Right lobe of liver (tissue), 6 donors: ENCODE data around the gene LORICRIN. TPM values are rescaled to one million over a fixed set of nuclear protein-coding genes. Genes with fewer than 3 reads are reported as not detected.

ENCODE experiments used
- ATAC-seq, 4 donors: fragments of 200-7000 bp; cut with Tn5 transposase; one replicate each; pipeline ENCODE4 v1.9.1; 2020; ENCODE audit warnings: mild to moderate bottlenecking in 4 of 4, moderate library complexity in 4 of 4
- DNase-seq, 3 donors: peaks; one replicate each; pipeline ENCODE4 v3.0.0-alpha.2; 2020
- H3K27ac ChIP-seq, 3 donors: fragments of 200-600 bp; one replicate each; pipeline ENCODE4 v1.8.0; 2022
- H3K27me3 ChIP-seq, 2 donors: fragments of 200-600 bp; one replicate each; pipeline ENCODE4 v1.8.0; 2022
- H3K36me3 ChIP-seq, 4 donors: fragments of 200-600 bp; sonication (generic) in 1 of 4; one replicate each; pipeline versions ENCODE4 v1.5.1 to v1.8.0; 2017 to 2022; ENCODE audit warnings: control low read depth in 1 of 4
- H3K4me1 ChIP-seq, 4 donors: fragments of 200-600 bp; sonication (generic) in 1 of 4; one replicate each; pipeline versions ENCODE4 v1.5.1 to v1.8.0; 2017 to 2022; ENCODE audit warnings: control low read depth in 1 of 4
- H3K4me3 ChIP-seq, 3 donors: fragments of 200-600 bp; one replicate each; pipeline ENCODE4 v1.8.0; 2022
- H3K9me3 ChIP-seq, 4 donors: fragments of 200-600 bp; sonication (generic) in 1 of 4; one replicate each; pipeline versions ENCODE4 v1.5.1 to v1.8.0; 2017 to 2022; ENCODE audit warnings: control low read depth in 1 of 4
- CTCF ChIP-seq, 4 donors: fragments of 200-600 bp in 3 of 4; fragments of 450-650 bp in 1 of 4; IDR thresholded peaks; one replicate each; pipeline versions ENCODE4 v1.5.1 to v1.8.0; 2016 to 2022; ENCODE audit warnings: antibody characterized with exemption in 4 of 4, mild to moderate bottlenecking in 2 of 4
- POLR2A ChIP-seq: fragments of 450-650 bp; IDR thresholded peaks from one replicate; pipeline ENCODE4 v1.6.1; 2017; ENCODE audit warnings: antibody characterized with exemption, mild to moderate bottlenecking
- WGBS: methylation state at CpG from one replicate; pipeline ENCODE4 v1.1.6; 2018; ENCODE audit warnings: low coverage, low lambda C conversion rate; ENCODE audit not compliant: insufficient coverage; ENCODE audit errors: missing lambda C conversion rate; 5-methylcytosine and 5-hydroxymethylcytosine counted together
- intact Hi-C, 2 donors: fragments of 100-400 bp; cut with DNase I; formaldehyde crosslinking; loops; one replicate each; pipeline versions ENCODE4 v1.11.2 to v1.14.1; 2022
- total RNA-seq, 6 experiments: library from RNA; depleted of rRNA in 2 of 6; stranded (reverse); fragments of >200 nt in 2 of 6; fragmentation: NEBNext Ultra II Directional in 3 of 6; extraction: Animal tissue kit (Norgen Biotek cat#: 25700) in 3 of 6; gene quantifications; one replicate each; pipeline versions ENCODE4 v1.1.0 to v1.2.4, GENCODE V29; 2016 to 2023
- donor health status: DM: no; HTN: yes; CAD: no.
- donor health status: DM: no; HTN: no; CAD: no.
- donor health status: DM: no; HTN: no; CAD: no.
- donor health status: DM: no; HTN: yes; CAD: no.
- donor health status: DM: no; HTN: yes; CAD: no.

Gene LORICRIN
- total RNA-seq, 6 experiments from 2014 or later: not detected

- 40% methylated on average over 1 of the region's 7 CpGs for WGBS
- ATAC-seq (no peak), DNase-seq (no peak)
- no peaks in the 10 kb centered on the region for H3K27me3 ChIP-seq
- no peak overlapping the region for H3K27ac ChIP-seq
- H3K36me3 ChIP-seq: no peaks in the 10 kb centered on the region
- no peak overlapping the region for H3K4me3 ChIP-seq
- no peaks in the 10 kb centered on the region for H3K9me3 ChIP-seq
- no peaks in the 10 kb centered on the region for H3K4me1 ChIP-seq
- TF ChIP-seq CTCF (IDR thresholded peaks at IDR 0.05): no peak
- no peak for TF ChIP-seq POLR2A
- intact Hi-C loops: no loop called here
These were observed 33.9 kb downstream of the LORICRIN start for GRCh38 chr1:153293480-153293775.

- no peak overlapping the region for H3K27ac ChIP-seq
- no peaks in the 10 kb centered on the region for H3K4me1 ChIP-seq
- TF ChIP-seq CTCF (IDR thresholded peaks at IDR 0.05): no peak
- TF ChIP-seq POLR2A: no peak
- no peaks in the 10 kb centered on the region for H3K36me3 ChIP-seq
- 36% methylated on average over 5 of the region's 9 CpGs for WGBS
- intact Hi-C loops: no loop called here
- DNase-seq (no peak), ATAC-seq (no peak)
- no peaks in the 10 kb centered on the region for H3K9me3 ChIP-seq
- no peak overlapping the region for H3K4me3 ChIP-seq
- no peaks in the 10 kb centered on the region for H3K27me3 ChIP-seq
These were observed 34.4 kb downstream of the LORICRIN start for GRCh38 chr1:153293851-153294250.

- no peaks in the 10 kb centered on the region for H3K9me3 ChIP-seq
- intact Hi-C loops: no loop called here
- ATAC-seq (no peak), DNase-seq (no peak)
- H3K36me3 ChIP-seq: no peaks in the 10 kb centered on the region
- no peaks in the 10 kb centered on the region for H3K27me3 ChIP-seq
- TF ChIP-seq CTCF (IDR thresholded peaks at IDR 0.05) (no peak), POLR2A (no peak)
- 31% methylated on average over 2 of the region's 5 CpGs for WGBS
- H3K4me1 ChIP-seq: no peaks in the 10 kb centered on the region
- H3K4me3 ChIP-seq: no peak overlapping the region
- no peak overlapping the region for H3K27ac ChIP-seq
These were observed 42.8 kb downstream of the LORICRIN start for GRCh38 chr1:153302308-153302707.

GRCh38 chr1:153305682-153306081 lies 46.2 kb downstream of the LORICRIN start:
- DNase-seq (no peak), ATAC-seq (no peak)
- Histone ChIP-seq H3K9me3 (no peaks in the 10 kb centered on the region), H3K27me3 (no peaks in the 10 kb centered on the region), H3K4me1 (no peaks in the 10 kb centered on the region), H3K36me3 (no peaks in the 10 kb centered on the region), H3K4me3 (no peak overlapping the region), H3K27ac (no peak overlapping the region)
- WGBS: 72% methylated on average over 6 of the region's 6 CpGs
- TF ChIP-seq CTCF (IDR thresholded peaks at IDR 0.05) (no peak), POLR2A (no peak)
- intact Hi-C loops: no loop called here
